AG04449 (cell line): ENCODE results near the gene PARD6B.

ENCODE experiments used
- CTCF ChIA-PET: fragments of 350-600 bp; formaldehyde crosslinking; extraction: SDS; loops from one replicate; lab custom pipeline; 2021; ENCODE audit warnings: antibody characterized with exemption; lab: Yijun Ruan, JAX
- POLR2A ChIA-PET: fragments of 400-600, 350-600 bp; formaldehyde crosslinking; extraction: SDS; loops from one replicate; lab custom pipeline; 2020; ENCODE audit warnings: antibody characterized with exemption, inconsistent platforms; lab: Yijun Ruan, JAX
- DNase-seq: peaks from one replicate; pipeline ENCODE4 v3.0.0-alpha.2; 2010; ENCODE audit warnings: low read depth, low spot score
- H3K4me3 ChIP-seq: 2 replicates; pipeline ENCODE4 v1.5.1; 2011; ENCODE audit warnings: low read depth, mild to moderate bottlenecking, control low read depth, low read length
- TF ChIP-seq, protein P1 (sequence below): IDR thresholded peaks from one replicate; pipeline ENCODE4 v1.5.1; 2011; ENCODE audit warnings: mild to moderate bottlenecking, moderate library complexity, low read length, control low read depth, inconsistent platforms; ENCODE audit not compliant: insufficient read depth; ENCODE audit errors: missing control alignments

PARD6B gene

DNA sequence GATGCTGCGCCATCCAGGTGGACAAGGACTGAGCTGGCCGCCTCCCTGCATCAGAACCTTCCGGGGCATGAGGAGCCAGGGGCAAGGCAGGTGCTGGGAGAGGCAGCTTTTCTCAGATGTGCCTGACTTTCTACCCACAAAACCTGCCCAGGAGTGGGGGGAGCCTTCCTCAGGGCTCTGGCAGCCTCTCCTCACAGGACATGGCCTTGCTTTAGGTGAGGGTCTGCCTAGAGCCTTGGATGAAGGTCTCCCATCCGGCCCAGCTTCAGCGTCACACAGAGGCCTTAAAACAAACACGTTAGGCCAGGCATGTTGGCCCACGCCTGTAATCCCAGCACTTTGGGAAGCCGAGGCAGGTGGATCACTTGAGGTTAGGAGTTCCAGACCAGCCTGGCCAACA, 70.9 kb downstream of the PARD6B start:
- CTCF ChIA-PET, result interaction anchor here (1.1 to 3.1 kb wide), 5 partner anchors 9 to 129 kb away, joined by 4 to 13 read pairs (median 7); partner anchors contain the start of gene ADNP
- POLR2A ChIA-PET, result no interaction called here
- TF ChIP-seq, protein P1, sequence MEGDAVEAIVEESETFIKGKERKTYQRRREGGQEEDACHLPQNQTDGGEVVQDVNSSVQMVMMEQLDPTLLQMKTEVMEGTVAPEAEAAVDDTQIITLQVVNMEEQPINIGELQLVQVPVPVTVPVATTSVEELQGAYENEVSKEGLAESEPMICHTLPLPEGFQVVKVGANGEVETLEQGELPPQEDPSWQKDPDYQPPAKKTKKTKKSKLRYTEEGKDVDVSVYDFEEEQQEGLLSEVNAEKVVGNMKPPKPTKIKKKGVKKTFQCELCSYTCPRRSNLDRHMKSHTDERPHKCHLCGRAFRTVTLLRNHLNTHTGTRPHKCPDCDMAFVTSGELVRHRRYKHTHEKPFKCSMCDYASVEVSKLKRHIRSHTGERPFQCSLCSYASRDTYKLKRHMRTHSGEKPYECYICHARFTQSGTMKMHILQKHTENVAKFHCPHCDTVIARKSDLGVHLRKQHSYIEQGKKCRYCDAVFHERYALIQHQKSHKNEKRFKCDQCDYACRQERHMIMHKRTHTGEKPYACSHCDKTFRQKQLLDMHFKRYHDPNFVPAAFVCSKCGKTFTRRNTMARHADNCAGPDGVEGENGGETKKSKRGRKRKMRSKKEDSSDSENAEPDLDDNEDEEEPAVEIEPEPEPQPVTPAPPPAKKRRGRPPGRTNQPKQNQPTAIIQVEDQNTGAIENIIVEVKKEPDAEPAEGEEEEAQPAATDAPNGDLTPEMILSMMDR, result no peak
- no peak overlapping the region for H3K4me3 ChIP-seq
- no peak for DNase-seq

GRCh38 chr20:50804437-50805348, 73.3 kb downstream of the PARD6B start:
- H3K4me3 ChIP-seq, result no peak overlapping the region
- POLR2A ChIA-PET, result no interaction called here
- no peak for DNase-seq

GRCh38 chr20:50805349-50805684, 73.9 kb downstream of the PARD6B start:
- CTCF ChIA-PET, result interaction anchor here (1.2 to 1.6 kb wide), 3 partner anchors 11 to 15 kb away, joined by 3 to 11 read pairs (median 4); partner anchors contain the start of gene BCAS4
- no peak for DNase-seq
- TF ChIP-seq, protein P1, result no peak
- no peak overlapping the region for H3K4me3 ChIP-seq
- POLR2A ChIA-PET, result no interaction called here

More at GRCh38 chr20:50804437-50805348, 73.3 kb downstream of the PARD6B start:
- TF ChIP-seq, protein P1, result no peak
- CTCF ChIA-PET, result interaction anchor here (1.6 to 3.1 kb wide), 4 partner anchors 10 to 124 kb away, joined by 3 to 17 read pairs (median 12); partner anchors contain the start of gene BCAS4

- CTCF ChIA-PET, result interaction anchor here (0.9 to 1.6 kb wide), 5 partner anchors 10 to 16 kb away, joined by 3 to 11 read pairs (median 4); partner anchors contain the start of gene BCAS4
These were observed 74.9 kb downstream of the PARD6B start for GRCh38 chr20:50806126-50806768.

More at GRCh38 chr20:50806126-50806768, 74.9 kb downstream of the PARD6B start:
- no peak overlapping the region for H3K4me3 ChIP-seq
- no peak for DNase-seq
- TF ChIP-seq, protein P1, result no peak
- POLR2A ChIA-PET, result no interaction called here
